Measurements from ENCODE around the gene RAB5B.

DNA sequence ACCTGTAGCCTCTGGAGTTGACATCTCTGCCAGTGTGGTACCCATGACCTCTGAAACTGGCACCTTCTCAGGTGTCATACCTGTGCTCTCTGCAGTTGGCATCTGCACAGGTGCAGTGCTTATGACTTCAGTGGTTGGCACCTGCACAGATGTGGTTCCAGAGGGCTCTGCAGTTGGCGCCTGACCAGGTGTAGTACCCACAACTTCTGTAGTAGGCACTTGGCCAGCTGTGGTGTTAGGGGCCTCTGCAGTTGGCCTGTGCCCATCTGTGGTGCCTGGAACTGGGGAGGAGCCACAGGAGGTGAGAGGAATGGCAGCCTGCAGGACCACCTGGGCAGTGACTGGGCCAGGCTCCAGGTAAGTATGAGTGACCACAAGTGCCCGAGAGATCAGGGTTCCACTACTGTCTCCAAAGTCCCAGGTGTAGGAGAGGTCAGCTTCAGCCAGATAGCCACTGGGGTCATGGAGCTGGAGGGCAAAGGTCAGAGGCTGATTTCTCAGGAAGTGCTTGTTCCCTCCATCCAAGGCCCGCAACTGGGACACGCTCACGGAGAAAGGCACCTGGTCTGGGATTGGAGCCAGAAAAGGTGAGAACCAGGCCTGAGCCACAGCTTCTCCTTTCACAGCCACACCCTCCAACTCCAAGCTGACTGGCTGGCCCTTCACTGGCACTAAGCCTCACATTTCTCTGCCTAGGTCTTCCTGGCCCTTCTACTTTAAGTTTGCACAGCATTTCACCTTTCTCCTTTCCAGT lies 16.6 kb upstream of the RAB5B start:
- no peak for TF ChIP-seq POLR2AphosphoS5 (IDR thresholded peaks at IDR 0.05; ENCODE audit: low read depth, low read length)
- no peak for TF ChIP-seq POLR2A (IDR thresholded peaks at IDR 0.05; ENCODE audit: low read depth, low read length)
- no peak for TF ChIP-seq TAF1 (IDR thresholded peaks at IDR 0.05; ENCODE audit: borderline replicate concordance, low read depth, low read length)

Measured in GM12892 (cell line).